ENCODE data around the gene STAC3.

The STAC3 gene

GRCh38 chr12:57238854-57239554 is 12.0 kb downstream of the STAC3 start:
- H3K4me3 ChIP-seq (ENCODE audit: control insufficient read depth, low read depth, low read length): peak overlapping the region; percentile 56
- peak; percentile 95 for TF ChIP-seq CTCF (conservative IDR thresholded peaks at IDR 0.05; ENCODE audit: control insufficient read depth, insufficient read depth, low read depth, low read length)
- DNase-seq (ENCODE audit: low read depth): peak; percentile 83

GRCh38 chr12:57237932-57238853 is 12.8 kb downstream of the STAC3 start:
- DNase-seq (ENCODE audit: low read depth): no peak

GRCh38 chr12:57237596-57237931 is 13.4 kb downstream of the STAC3 start:
- no peak for DNase-seq (ENCODE audit: low read depth)
- no peak overlapping the region for H3K4me3 ChIP-seq (ENCODE audit: control insufficient read depth, low read depth, low read length)
- TF ChIP-seq CTCF (conservative IDR thresholded peaks at IDR 0.05; ENCODE audit: control insufficient read depth, insufficient read depth, low read depth, low read length): no peak

More at GRCh38 chr12:57237932-57238853, 12.8 kb downstream of the STAC3 start:
- TF ChIP-seq CTCF (conservative IDR thresholded peaks at IDR 0.05; ENCODE audit: control insufficient read depth, insufficient read depth, low read depth, low read length): no peak
- peak overlapping the region; percentile 47 for H3K4me3 ChIP-seq (ENCODE audit: control insufficient read depth, low read depth, low read length)

- no peak for DNase-seq (ENCODE audit: low read depth)
- H3K4me3 ChIP-seq (ENCODE audit: control insufficient read depth, low read depth, low read length): no peak overlapping the region
- TF ChIP-seq CTCF (conservative IDR thresholded peaks at IDR 0.05; ENCODE audit: control insufficient read depth, insufficient read depth, low read depth, low read length): no peak
Measured at GRCh38 chr12:57236925-57237595, 13.9 kb downstream of the STAC3 start.

- no peak for DNase-seq (ENCODE audit: low read depth)
- TF ChIP-seq CTCF (conservative IDR thresholded peaks at IDR 0.05; ENCODE audit: control insufficient read depth, insufficient read depth, low read depth, low read length): no peak
- no peak overlapping the region for H3K4me3 ChIP-seq (ENCODE audit: control insufficient read depth, low read depth, low read length)
Measured at GRCh38 chr12:57236201-57236924, 14.6 kb downstream of the STAC3 start.

- no peak overlapping the region for H3K4me3 ChIP-seq (ENCODE audit: control insufficient read depth, low read depth, low read length)
- TF ChIP-seq CTCF (conservative IDR thresholded peaks at IDR 0.05; ENCODE audit: control insufficient read depth, insufficient read depth, low read depth, low read length): no peak
- no peak for DNase-seq (ENCODE audit: low read depth)
Measured at GRCh38 chr12:57235728-57236131, 15.3 kb downstream of the STAC3 start.

Data from fibroblast of mammary gland (primary cell).